ENCODE data around the gene TCEA2. TPM values are rescaled to one million over a fixed set of nuclear protein-coding genes. Genes with fewer than 3 reads are reported as not detected.

Gene TCEA2
- total and polyA plus RNA-seq, 2 of the 13 experiments (the other 11 are each of a cell fraction or from before 2014, with no cell fraction given), result 28.1 to 33.7 TPM

- TF ChIP-seq FOXA3 (CRISPR knock-in tag; IDR thresholded peaks at IDR 0.05) (no peak), GATAD2A (CRISPR knock-in tag; IDR thresholded peaks at IDR 0.05) (no peak), ZNF264 (CRISPR knock-in tag; IDR thresholded peaks at IDR 0.05) (no peak), ELF4 (CRISPR knock-in tag; IDR thresholded peaks at IDR 0.05; ENCODE audit: borderline replicate concordance) (no peak), XRCC5 (optimal IDR thresholded peaks at IDR 0.05; ENCODE audit: low read length) (peak; percentile 52), ZSCAN30 (CRISPR knock-in tag; IDR thresholded peaks at IDR 0.05) (no peak), ZNF710 (CRISPR knock-in tag; IDR thresholded peaks at IDR 0.05; ENCODE audit: borderline replicate concordance) (peak; percentile 86), ZNF10 (CRISPR knock-in tag; IDR thresholded peaks at IDR 0.05; ENCODE audit: borderline replicate concordance, low read depth) (no peak), JARID2 (CRISPR knock-in tag; IDR thresholded peaks at IDR 0.05; ENCODE audit: insufficient replicate concordance) (no peak), ZNF225 (CRISPR knock-in tag; IDR thresholded peaks at IDR 0.05) (0 out of 2 replicates have a peak, but pooled peaks have one; percentile 9), ZNF772 (CRISPR knock-in tag; IDR thresholded peaks at IDR 0.05) (no peak), ZNF644 (CRISPR knock-in tag; IDR thresholded peaks at IDR 0.05; ENCODE audit: low read depth) (no peak), SP2 (CRISPR knock-in tag; IDR thresholded peaks at IDR 0.05) (no peak; the same call in 1 of the 2 replicates), PHF8 (CRISPR knock-in tag; IDR thresholded peaks at IDR 0.05) (no peak; the same call in 1 of the 2 replicates), ZC3H4 (CRISPR knock-in tag; IDR thresholded peaks at IDR 0.05; ENCODE audit: borderline replicate concordance) (no peak), SP1 (IDR thresholded peaks at IDR 0.05) (no peak), SP1 (CRISPR knock-in tag; IDR thresholded peaks at IDR 0.05) (no peak), HNRNPH1 (optimal IDR thresholded peaks at IDR 0.05; ENCODE audit: low read depth, low read length) (peak; percentile 34), ZFP36L2 (CRISPR knock-in tag; IDR thresholded peaks at IDR 0.05) (no peak; the same call in 1 of the 2 replicates), DMAP1 (CRISPR knock-in tag; IDR thresholded peaks at IDR 0.05) (no peak), HNRNPLL (IDR thresholded peaks at IDR 0.05; ENCODE audit: low read depth, low read length, poor library complexity, severe bottlenecking) (peak; percentile 11), ZNF337 (CRISPR knock-in tag; IDR thresholded peaks at IDR 0.05; ENCODE audit: borderline replicate concordance, low read depth) (no peak), MED1 (CRISPR knock-in tag; IDR thresholded peaks at IDR 0.05) (0 out of 2 replicates have a peak, but pooled peaks have one; percentile 19), CREBL2 (CRISPR knock-in tag; IDR thresholded peaks at IDR 0.05; ENCODE audit: borderline replicate concordance) (no peak), RBM22 (optimal IDR thresholded peaks at IDR 0.05; ENCODE audit: low read length) (peak; percentile 88), CTCF (CRISPR knock-in tag; IDR thresholded peaks at IDR 0.05) (0 out of 2 replicates have a peak, but pooled peaks have one; percentile 32), ZBTB14 (CRISPR knock-in tag; IDR thresholded peaks at IDR 0.05) (no peak)
Observed at GRCh38 chr20:64040231-64041039, 22.6 kb upstream of the TCEA2 start (continued).
